H1 (cell line): Measurements from ENCODE around the gene FA2H. TPM values are rescaled to one million over a fixed set of nuclear protein-coding genes. Genes with fewer than 3 reads are reported as not detected.

Experiments
- CTCF ChIA-PET: fragments of 300-600 bp; sonication (Branson Sonifier 250); formaldehyde crosslinking; loops from one replicate; lab custom pipeline; 2021; ENCODE audit not compliant: partially characterized antibody; lab: Charles Lee
- POLR2A ChIA-PET: fragments of 300-600 bp; sonication (Branson Sonifier 250); formaldehyde crosslinking; loops from one replicate; lab custom pipeline; 2021; ENCODE audit warnings: inconsistent platforms; ENCODE audit not compliant: partially characterized antibody; lab: Charles Lee
- DNase-seq, 2 experiments: peaks; one replicate each; pipeline versions ENCODE4 v3.0.0 to v3.0.0-alpha.2; 2010 to 2022; ENCODE audit warnings: low spot score in 2 of 2, low read depth in 1 of 2, mixed read lengths in 1 of 2
- FAIRE-seq: peaks from 2 replicates; lab custom pipeline; 2011; peaks lifted over from hg19 to GRCh38; lab: Jason Lieb, UNC
- H2AFZ ChIP-seq: 2 replicates; pipeline ENCODE4 v1.8.1; 2012; ENCODE audit warnings: low read length, inconsistent platforms
- H2AK5ac ChIP-seq: 2 replicates; pipeline ENCODE4 v1.6.1; 2013; ENCODE audit warnings: low read depth, low read length
- H2BK120ac ChIP-seq: replicated peaks from 2 replicates; pipeline ENCODE3; 2013; ENCODE audit warnings: low read depth, low read length, inconsistent platforms
- H2BK12ac ChIP-seq: 2 replicates; pipeline ENCODE4 v1.6.1; 2013; ENCODE audit warnings: low read depth, low read length
- H2BK15ac ChIP-seq: 2 replicates; pipeline ENCODE4 v1.6.1; 2013; ENCODE audit warnings: low read length
- H2BK20ac ChIP-seq: 2 replicates; pipeline ENCODE4 v1.6.1; 2013; ENCODE audit warnings: low read length
- H2BK5ac ChIP-seq: 2 replicates; pipeline ENCODE4 v1.6.1; 2013; ENCODE audit warnings: low read depth, low read length
- H3K14ac ChIP-seq: 2 replicates; pipeline ENCODE4 v1.6.1; 2013; ENCODE audit warnings: inconsistent platforms; ENCODE audit not compliant: insufficient read length
- H3K18ac ChIP-seq: 2 replicates; pipeline ENCODE4 v1.6.1; 2013; ENCODE audit warnings: low read length; ENCODE audit errors: extremely low read depth
- H3K23ac ChIP-seq: 2 replicates; pipeline ENCODE4 v1.6.1; 2013; ENCODE audit warnings: inconsistent platforms; ENCODE audit not compliant: insufficient read length
- H3K23me2 ChIP-seq: 2 replicates; pipeline ENCODE4 v1.6.1; 2013; ENCODE audit warnings: low read depth, low read length
- H3K27ac ChIP-seq: 2 replicates; pipeline ENCODE4 v1.6.1; 2011; ENCODE audit warnings: low read depth, low read length, inconsistent platforms
- H3K27me3 ChIP-seq, 4 experiments: replicated peaks in 1 of 4; 1 replicate in 1 of 4; 2 replicates in 3 of 4; pipeline versions ENCODE4 v1.6.1 to v1.8.1; 2011 to 2013; ENCODE audit warnings: low read length in 3 of 4, mild to moderate bottlenecking in 3 of 4, inconsistent platforms in 2 of 4, mixed read lengths in 2 of 4, moderate library complexity in 1 of 4; ENCODE audit not compliant: control insufficient read depth in 3 of 4, insufficient read depth in 3 of 4; ENCODE audit errors: extremely low read depth in 1 of 4
- H3K36me3 ChIP-seq, 4 experiments: 2 replicates each; pipeline versions ENCODE4 v1.6.1 to v1.8.1; 2011 to 2013; ENCODE audit warnings: mild to moderate bottlenecking in 4 of 4, low read length in 3 of 4, moderate library complexity in 2 of 4, control low read depth in 1 of 4, inconsistent platforms in 1 of 4; ENCODE audit not compliant: insufficient read depth in 4 of 4, control insufficient read depth in 2 of 4
- H3K4ac ChIP-seq: replicated peaks from 2 replicates; pipeline ENCODE3; 2013; ENCODE audit warnings: low read length, low read depth, mixed read lengths, inconsistent platforms; ENCODE audit not compliant: insufficient read length
- H3K4me1 ChIP-seq, 4 experiments: replicated peaks in 1 of 4; 1 replicate in 1 of 4; 2 replicates in 3 of 4; pipeline versions ENCODE4 v1.6.1 to v1.8.1; 2011 to 2013; ENCODE audit warnings: low read length in 3 of 4, inconsistent platforms in 2 of 4, mixed read lengths in 1 of 4; ENCODE audit not compliant: insufficient read depth in 4 of 4, control insufficient read depth in 3 of 4
- H3K4me2 ChIP-seq, 2 experiments: 2 replicates each; pipeline versions ENCODE4 v1.6.1 to v1.8.1; 2011 to 2013; ENCODE audit warnings: low read depth in 2 of 2, low read length in 2 of 2, control low read depth in 1 of 2, inconsistent platforms in 1 of 2, mild to moderate bottlenecking in 1 of 2; ENCODE audit not compliant: insufficient read depth in 1 of 2
- H3K4me3 ChIP-seq, 4 experiments: fragments of 200-600, 300-600 bp in 1 of 4; sonication (generic), shearing (Covaris generic), sonication (Bioruptor Twin) in 1 of 4; 2 replicates each; pipeline versions ENCODE4 v1.5.1 to v1.8.1; 2011 to 2016; ENCODE audit warnings: low read length in 4 of 4, low read depth in 3 of 4, control low read depth in 2 of 4, inconsistent platforms in 2 of 4, mild to moderate bottlenecking in 2 of 4, mixed read lengths in 1 of 4, moderate library complexity in 1 of 4; ENCODE audit not compliant: insufficient read depth in 2 of 4; ENCODE audit errors: extremely low read depth in 1 of 4
- H3K56ac ChIP-seq: replicated peaks from 2 replicates; pipeline ENCODE3; 2013; ENCODE audit warnings: low read depth, mild to moderate bottlenecking, mixed read lengths, low read length, inconsistent platforms; ENCODE audit not compliant: insufficient read length
- H3K79me1 ChIP-seq: 2 replicates; pipeline ENCODE4 v1.6.1; 2013; ENCODE audit warnings: low read depth, low read length, control low read depth
- H3K79me2 ChIP-seq, 2 experiments: 2 replicates each; pipeline versions ENCODE4 v1.6.1 to v1.8.1; 2012 to 2013; ENCODE audit warnings: low read length in 2 of 2, mild to moderate bottlenecking in 2 of 2, inconsistent platforms in 1 of 2; ENCODE audit not compliant: insufficient read depth in 2 of 2, control insufficient read depth in 1 of 2
- H3K9ac ChIP-seq, 4 experiments: replicated peaks in 1 of 4; 1 replicate in 1 of 4; 2 replicates in 3 of 4; pipeline versions ENCODE4 v1.6.1 to v1.8.1; 2011 to 2013; ENCODE audit warnings: low read depth in 3 of 4, low read length in 3 of 4, control low read depth in 2 of 4, mild to moderate bottlenecking in 2 of 4, moderate library complexity in 2 of 4, inconsistent platforms in 1 of 4; ENCODE audit errors: extremely low read depth in 1 of 4
- H3K9me3 ChIP-seq, 2 experiments: 2 replicates each; pipeline versions ENCODE4 v1.6.1 to v1.8.1; 2012 to 2013; ENCODE audit warnings: mild to moderate bottlenecking in 2 of 2, moderate library complexity in 2 of 2, control low read depth in 1 of 2, inconsistent platforms in 1 of 2, low read depth in 1 of 2, low read length in 1 of 2, mixed read lengths in 1 of 2; ENCODE audit not compliant: insufficient read depth in 2 of 2
- H4K20me1 ChIP-seq, 2 experiments: replicated peaks in 1 of 2; 2 replicates each; pipeline versions ENCODE3 to v1.8.1; 2011 to 2013; ENCODE audit warnings: inconsistent platforms in 2 of 2, low read length in 2 of 2, mild to moderate bottlenecking in 1 of 2; ENCODE audit not compliant: insufficient read depth in 2 of 2, control insufficient read depth in 1 of 2
- H4K5ac ChIP-seq: 2 replicates; pipeline ENCODE4 v1.6.1; 2013; ENCODE audit warnings: low read length, low read depth, mixed read lengths, inconsistent platforms; ENCODE audit not compliant: insufficient read length
- H4K8ac ChIP-seq: 2 replicates; pipeline ENCODE4 v1.8.0; 2013; ENCODE audit warnings: mild to moderate bottlenecking, moderate library complexity, low read length, inconsistent platforms; ENCODE audit not compliant: insufficient read depth; ENCODE audit errors: extremely low read depth
- H4K91ac ChIP-seq: replicated peaks from 2 replicates; pipeline ENCODE3; 2013; ENCODE audit warnings: low read length, mixed read lengths, inconsistent platforms; ENCODE audit not compliant: insufficient read length
- JUND ChIP-seq: IDR thresholded peaks from 2 replicates; pipeline ENCODE4 v1.6.1; 2011; ENCODE audit warnings: mild to moderate bottlenecking, improper control_type of control experiment, low read length
- KDM4A ChIP-seq: IDR thresholded peaks from one replicate; pipeline ENCODE4 v1.7.1; 2012; ENCODE audit warnings: low read depth, mild to moderate bottlenecking, moderate library complexity, low read length, inconsistent platforms; ENCODE audit not compliant: severe bottlenecking
- RNF2 ChIP-seq: fragments of 200-900, 300-1000 bp; sonication (generic); IDR thresholded peaks from 2 replicates; pipeline ENCODE4 v1.7.1; 2016; ENCODE audit warnings: borderline replicate concordance, low read depth, mild to moderate bottlenecking, antibody characterized with exemption, low read length; ENCODE audit not compliant: poor library complexity, severe bottlenecking; ENCODE audit errors: missing control alignments
- SAP30 ChIP-seq: fragments of 300-600 bp; sonication (generic); IDR thresholded peaks from 2 replicates; pipeline ENCODE4 v1.7.1; 2012; ENCODE audit warnings: low read length, moderate library complexity, mild to moderate bottlenecking, inconsistent platforms; ENCODE audit not compliant: insufficient read depth, insufficient replicate concordance
- SP2 ChIP-seq: IDR thresholded peaks from 2 replicates; pipeline ENCODE4 v1.6.1; 2012; ENCODE audit warnings: mild to moderate bottlenecking, low read length, inconsistent platforms
- YY1 ChIP-seq: IDR thresholded peaks from 2 replicates; pipeline ENCODE4 v1.6.1; 2011; ENCODE audit warnings: low read depth, mild to moderate bottlenecking, low read length
- WGBS, 2 experiments: shearing (Covaris generic) in 1 of 2; methylation state at CpG; one replicate each; pipeline versions ENCODE4 v1.1.6 to v1.1.7; 2013 to 2015; ENCODE audit warnings: low lambda C conversion rate in 2 of 2, mixed read lengths in 2 of 2, inconsistent platforms in 1 of 2, low coverage in 1 of 2, missing lambda C conversion rate in 1 of 2; ENCODE audit not compliant: insufficient replicate concordance in 2 of 2, insufficient coverage in 1 of 2, insufficient read length in 1 of 2; ENCODE audit errors: extremely low coverage in 1 of 2, missing lambda C conversion rate in 1 of 2; 5-methylcytosine and 5-hydroxymethylcytosine counted together
- polyA plus RNA-seq, 7 experiments: library from polyadenylated mRNA; depleted of rRNA in 3 of 7; stranded (reverse) in 5 of 7; unstranded in 2 of 7; fragments of >200 nt in 5 of 7; fragments of 200-250 nt in 2 of 7; gene quantifications; 1 replicate in 5 of 7; 2 replicates in 1 of 7; 4 replicates in 1 of 7; pipeline versions ENCODE4 v1.2.1 to v1.2.3, GENCODE V29; 2011 to 2013; ENCODE audit warnings: missing spikeins in 2 of 7, mixed read lengths in 2 of 7
- total RNA-seq: library from RNA; stranded (reverse); fragmentation: NEBNext Ultra II Directional; extraction: Animal tissue kit (Norgen Biotek cat#: 25700); gene quantifications from 2 replicates; pipeline ENCODE4 v1.2.1, GENCODE V29; 2021

Gene FA2H
- total and polyA plus RNA-seq, 2 of the 8 experiments (the other 6 are each of a cell fraction or from before 2014, with no cell fraction given) = 2.1 to 2.5 TPM

GRCh38 chr16:74711938-74712337 is 62.7 kb downstream of the FA2H start:
- no peak overlapping the region for H3K56ac ChIP-seq
- H3K9me3 ChIP-seq = no peaks in the 10 kb centered on the region
- no peaks in the 10 kb centered on the region for H3K4me1 ChIP-seq
- H2AK5ac ChIP-seq = no peak overlapping the region
- no peak overlapping the region for H4K91ac ChIP-seq
- DNase-seq (no peak), FAIRE-seq (no peak)
- no peak overlapping the region for H4K5ac ChIP-seq
- no peak overlapping the region; the same call in 1 of the 2 replicates for H3K18ac ChIP-seq
- H3K36me3 ChIP-seq = no peaks in the 10 kb centered on the region
- no peak for TF ChIP-seq YY1
- TF ChIP-seq JUND = no peak
- no peak for TF ChIP-seq RNF2
- TF ChIP-seq KDM4A = no peak
- no peak for TF ChIP-seq SAP30
- no peak for TF ChIP-seq SP2
- H3K4ac ChIP-seq = no peak overlapping the region
- H2BK15ac ChIP-seq = no peak overlapping the region
- POLR2A ChIA-PET = interaction anchor here (0.7 to 1.2 kb wide), 2 partner anchors 18 to 104 kb away, joined by 3 to 7 read pairs; no protein-coding TSS in a partner anchor
- H3K27me3 ChIP-seq = peaks cover 0 to 2% (median 0%) of the 10 kb centered on the region in 4 experiments; a peak in 2 of 7 replicates
- H4K20me1 ChIP-seq = no peaks in the 10 kb centered on the region
- H2AFZ ChIP-seq = no peak overlapping the region
- H3K9ac ChIP-seq = no peak overlapping the region
- H2BK20ac ChIP-seq = no peak overlapping the region
- no peak overlapping the region for H3K27ac ChIP-seq
- no peak overlapping the region for H3K4me2 ChIP-seq
- no peak overlapping the region for H3K4me3 ChIP-seq
- H2BK5ac ChIP-seq = no peak overlapping the region
- H4K8ac ChIP-seq = no peak overlapping the region
- 90% methylated on average over 12 of the region's 12 CpGs; no CpG with 5 or more reads in 1 of the 2 experiments for WGBS, 2 experiments
- CTCF ChIA-PET = interaction anchor here (0.6 to 21.3 kb wide), 13 partner anchors 9 to 513 kb away, joined by 3 to 576 read pairs (median 4); partner anchors contain the start of gene FA2H
- H2BK12ac ChIP-seq = no peak overlapping the region
- H3K14ac ChIP-seq = no peak overlapping the region
- H2BK120ac ChIP-seq = no peak overlapping the region
- no peak overlapping the region for H3K23ac ChIP-seq
- no peaks in the 10 kb centered on the region for H3K79me2 ChIP-seq
- H3K79me1 ChIP-seq = no peaks in the 10 kb centered on the region
- H3K23me2 ChIP-seq = no peaks in the 10 kb centered on the region
